ENCODE results near the gene PCSK7. TPM values are rescaled to one million over a fixed set of nuclear protein-coding genes. Genes with fewer than 3 reads are reported as not detected.
"Not testable (repeated sequence)": the region's sequence is repeated elsewhere in the genome, so short reads cannot be mapped to it uniquely, and the experiment has no call there.

The PCSK7 gene
- total and polyA plus RNA-seq, 2 experiments from 2014 or later = 31.7 to 46.6 TPM

- Histone ChIP-seq H3K27ac (no peak overlapping the region), H3K4me1 (ENCODE audit: low read depth) (peaks cover 12% of the 10 kb centered on the region), H3K9me3 (ENCODE audit: low read depth) (no peaks in the 10 kb centered on the region), H3K36me3 (no peaks in the 10 kb centered on the region), H3K4me3 (no peak overlapping the region), H3K27me3 (no peaks in the 10 kb centered on the region)
- DNase-seq (ENCODE audit: low read depth in 1 of 2, low spot score in 1 of 2) = no peak
- no peak for TF ChIP-seq CTCF (IDR thresholded peaks at IDR 0.05; ENCODE audit: low read depth, low read length)
Measured at GRCh38 chr11:117271208-117271607, 39.3 kb upstream of the PCSK7 start.

- H3K27me3 ChIP-seq = no peaks in the 10 kb centered on the region
- H3K4me3 ChIP-seq = no peak overlapping the region
- H3K36me3 ChIP-seq = peaks cover 3% of the 10 kb centered on the region
- no peaks in the 10 kb centered on the region for H3K9me3 ChIP-seq (ENCODE audit: low read depth)
- peaks cover 12% of the 10 kb centered on the region for H3K4me1 ChIP-seq (ENCODE audit: low read depth)
- no peak for TF ChIP-seq CTCF (IDR thresholded peaks at IDR 0.05; ENCODE audit: low read depth, low read length)
- DNase-seq (ENCODE audit: low read depth in 1 of 2, low spot score in 1 of 2) = no peak
- H3K27ac ChIP-seq = no peak overlapping the region
Measured at GRCh38 chr11:117269856-117270255, 38.0 kb upstream of the PCSK7 start.

GRCh38 chr11:117265745-117266144 is 33.9 kb upstream of the PCSK7 start:
- Histone ChIP-seq H3K9me3 (ENCODE audit: low read depth) (no peaks in the 10 kb centered on the region), H3K27ac (no peak overlapping the region), H3K4me1 (ENCODE audit: low read depth) (peaks cover 12% of the 10 kb centered on the region), H3K36me3 (peaks cover 16% of the 10 kb centered on the region), H3K27me3 (no peaks in the 10 kb centered on the region), H3K4me3 (no peak overlapping the region)
- DNase-seq (ENCODE audit: low read depth in 1 of 2, low spot score in 1 of 2) = no peak
- no peak for TF ChIP-seq CTCF (IDR thresholded peaks at IDR 0.05; ENCODE audit: low read depth, low read length)

GRCh38 chr11:117264624-117265323 is 32.9 kb upstream of the PCSK7 start:
- H3K27me3 ChIP-seq; H3K9me3 ChIP-seq (ENCODE audit: low read depth); H3K4me3 ChIP-seq; H3K27ac ChIP-seq; DNase-seq (ENCODE audit: low read depth in 1 of 2, low spot score in 1 of 2): not testable (repeated sequence)
- Histone ChIP-seq H3K36me3 (peaks cover 17% of the 10 kb centered on the region), H3K4me1 (ENCODE audit: low read depth) (peaks cover 12% of the 10 kb centered on the region)

- Histone ChIP-seq H3K36me3 (peaks cover 17% of the 10 kb centered on the region), H3K9me3 (ENCODE audit: low read depth) (no peaks in the 10 kb centered on the region), H3K27me3 (no peaks in the 10 kb centered on the region), H3K27ac (no peak overlapping the region), H3K4me1 (ENCODE audit: low read depth) (no peaks in the 10 kb centered on the region), H3K4me3 (no peak overlapping the region)
- TF ChIP-seq CTCF (IDR thresholded peaks at IDR 0.05; ENCODE audit: low read depth, low read length) = no peak
- peak in 1 of 2 donors; percentile 73 for DNase-seq (ENCODE audit: low read depth in 1 of 2, low spot score in 1 of 2)
Measured at GRCh38 chr11:117259417-117259816, 27.5 kb upstream of the PCSK7 start.

GRCh38 chr11:117258576-117258975 is 26.7 kb upstream of the PCSK7 start:
- no peak for DNase-seq (ENCODE audit: low read depth in 1 of 2, low spot score in 1 of 2)
- Histone ChIP-seq H3K4me3 (no peak overlapping the region), H3K27ac (no peak overlapping the region), H3K9me3 (ENCODE audit: low read depth) (no peaks in the 10 kb centered on the region), H3K4me1 (ENCODE audit: low read depth) (no peaks in the 10 kb centered on the region), H3K36me3 (peaks cover 23% of the 10 kb centered on the region), H3K27me3 (no peaks in the 10 kb centered on the region)
- TF ChIP-seq CTCF (IDR thresholded peaks at IDR 0.05; ENCODE audit: low read depth, low read length) = no peak
